ENCODE measurements around the gene MYCN.
"Not testable (repeated sequence)": the region's sequence is repeated elsewhere in the genome, so short reads cannot be mapped to it uniquely, and the experiment has no call there.

The MYCN gene

DNA sequence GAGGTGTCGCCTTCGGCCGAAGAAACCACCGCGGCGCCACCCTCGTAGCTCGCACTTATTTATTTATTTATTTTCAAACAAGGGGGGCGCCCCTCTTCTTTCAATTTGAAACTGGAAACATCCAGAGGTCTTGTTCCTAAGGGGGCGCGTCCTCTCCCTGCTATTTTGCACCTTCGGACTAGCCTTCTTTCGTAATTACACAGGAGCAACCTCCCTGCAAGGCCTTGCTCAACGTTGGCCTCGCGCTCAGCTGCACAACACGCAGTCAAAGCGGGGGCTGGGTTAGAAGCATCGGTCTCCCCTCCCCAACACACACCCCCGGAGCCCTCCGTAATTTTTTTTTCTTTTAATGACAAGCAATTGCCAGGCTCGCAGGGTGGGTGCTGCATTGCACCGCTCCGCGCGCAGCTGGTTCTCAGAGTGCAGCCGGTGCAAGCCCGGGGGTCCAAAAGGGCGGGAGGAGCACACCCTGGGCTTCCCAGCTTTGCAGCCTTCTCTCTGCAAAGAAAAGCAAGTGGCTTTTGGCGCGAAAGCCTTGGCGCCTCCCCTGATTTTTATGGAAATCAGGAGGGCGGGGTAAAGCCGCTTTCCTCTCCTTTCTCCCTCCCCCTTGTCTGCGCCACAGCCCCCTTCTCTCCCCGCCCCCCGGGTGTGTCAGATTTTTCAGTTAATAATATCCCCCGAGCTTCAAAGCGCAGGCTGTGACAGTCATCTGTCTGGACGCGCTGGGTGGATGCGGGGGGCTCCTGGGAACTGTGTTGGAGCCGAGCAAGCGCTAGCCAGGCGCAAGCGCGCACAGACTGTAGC lies at the start of gene MYCN:
MYCN (plus strand) TSS at position 697 of the 807 bp plus-strand sequence. CDS start 1,515 bp downstream, outside the sequence.
- peak; percentile 72 for DNase-seq

DNA sequence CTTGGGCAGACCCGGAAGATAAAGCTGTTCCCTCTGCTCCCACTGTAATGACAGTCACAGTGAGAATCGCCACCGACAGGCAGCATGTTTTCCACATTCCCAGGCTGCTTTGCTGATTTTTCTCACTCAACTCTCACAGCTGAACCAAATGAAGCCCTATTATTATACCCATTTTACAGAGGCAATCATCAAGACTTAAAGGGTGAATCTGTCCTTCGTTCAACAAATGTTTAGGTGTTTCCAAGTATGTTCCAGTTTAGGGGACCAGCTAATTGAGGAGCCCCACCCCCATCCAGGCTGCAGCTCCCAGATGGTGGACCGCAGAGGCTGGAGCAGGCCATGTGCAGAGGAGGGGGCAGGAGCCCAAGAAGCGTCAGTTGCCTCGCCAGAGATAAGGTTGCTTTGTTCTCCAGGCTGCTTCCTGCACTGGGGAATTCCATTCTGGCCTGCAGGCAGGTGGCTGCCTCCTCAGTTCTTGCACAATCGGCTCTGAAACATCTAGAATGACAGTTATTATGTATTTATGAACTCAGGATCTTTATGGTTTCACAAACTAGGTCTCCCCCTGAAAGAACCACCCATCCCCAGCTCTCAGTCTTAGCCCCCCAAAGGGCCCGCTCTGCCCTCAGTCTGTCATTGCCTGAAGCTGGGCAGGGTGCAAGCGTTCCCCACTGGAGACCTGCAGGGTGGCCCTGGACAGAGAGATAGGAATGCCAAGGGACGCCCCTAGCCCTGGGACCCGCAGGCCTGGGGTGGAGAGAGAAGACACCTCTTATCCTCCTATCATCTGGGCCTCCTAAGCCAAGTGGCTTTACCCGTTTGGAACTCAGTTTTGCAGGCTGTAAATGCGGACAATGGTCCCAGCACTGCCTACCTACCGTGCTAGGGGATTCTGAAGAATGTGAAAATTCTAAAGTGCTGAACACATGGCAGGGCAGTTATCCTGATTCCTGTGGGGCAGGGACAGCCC lies 49.1 kb upstream of the MYCN start:
- no peak for DNase-seq

DNA sequence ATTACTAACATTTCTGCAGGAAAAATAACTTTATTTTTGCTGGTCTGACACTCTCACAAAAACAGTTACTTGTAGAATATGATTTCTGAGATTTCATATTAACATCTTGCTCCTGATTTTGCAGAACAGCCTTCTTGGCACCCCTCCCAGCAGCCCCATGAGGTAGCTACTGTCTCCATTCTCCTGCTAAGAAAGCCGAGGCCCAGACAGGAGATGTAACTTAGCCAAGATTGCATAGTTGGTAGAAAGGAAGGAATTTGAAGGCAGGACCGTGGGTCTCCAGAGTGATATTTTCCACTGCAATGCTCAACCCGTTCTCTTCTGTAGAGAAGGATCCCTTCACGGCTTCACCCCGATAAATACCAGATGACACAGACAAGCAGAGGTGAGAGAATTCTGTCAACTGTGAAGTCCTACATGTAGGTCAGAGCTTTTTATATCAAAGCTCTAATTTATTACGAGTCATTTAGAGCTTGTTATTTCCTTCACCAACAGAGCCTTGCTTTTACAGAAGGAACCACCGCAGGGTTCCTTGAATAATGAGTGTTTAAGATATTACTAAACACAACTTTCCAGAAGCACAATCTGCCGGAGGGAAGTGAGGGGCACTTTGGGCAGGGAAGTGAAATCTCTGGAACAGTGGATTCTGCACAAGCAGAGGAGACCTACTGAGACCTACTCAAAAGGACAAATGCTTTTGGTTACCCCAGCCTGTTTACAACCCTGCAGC lies 48.0 kb upstream of the MYCN start:
- no peak for DNase-seq

DNA sequence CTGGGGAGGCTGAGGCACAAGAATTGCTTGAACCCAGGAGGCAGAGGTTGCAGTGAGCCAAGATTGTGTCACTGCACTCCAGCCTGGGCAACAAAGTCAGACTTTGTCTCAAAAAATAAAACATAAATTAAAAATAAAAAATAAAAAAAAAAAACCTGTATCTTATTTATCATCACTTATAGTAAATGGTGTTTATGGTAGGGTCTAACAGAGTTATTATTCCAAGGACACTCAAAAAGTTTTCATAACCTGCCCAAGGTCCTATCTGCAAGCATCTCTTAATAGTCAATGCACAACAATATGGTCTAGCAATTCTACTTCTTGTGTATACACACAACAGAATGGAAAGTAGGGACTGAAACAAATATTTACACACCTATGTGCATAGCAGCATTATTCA lies 47.3 kb upstream of the MYCN start:
- no peak for DNase-seq

DNA sequence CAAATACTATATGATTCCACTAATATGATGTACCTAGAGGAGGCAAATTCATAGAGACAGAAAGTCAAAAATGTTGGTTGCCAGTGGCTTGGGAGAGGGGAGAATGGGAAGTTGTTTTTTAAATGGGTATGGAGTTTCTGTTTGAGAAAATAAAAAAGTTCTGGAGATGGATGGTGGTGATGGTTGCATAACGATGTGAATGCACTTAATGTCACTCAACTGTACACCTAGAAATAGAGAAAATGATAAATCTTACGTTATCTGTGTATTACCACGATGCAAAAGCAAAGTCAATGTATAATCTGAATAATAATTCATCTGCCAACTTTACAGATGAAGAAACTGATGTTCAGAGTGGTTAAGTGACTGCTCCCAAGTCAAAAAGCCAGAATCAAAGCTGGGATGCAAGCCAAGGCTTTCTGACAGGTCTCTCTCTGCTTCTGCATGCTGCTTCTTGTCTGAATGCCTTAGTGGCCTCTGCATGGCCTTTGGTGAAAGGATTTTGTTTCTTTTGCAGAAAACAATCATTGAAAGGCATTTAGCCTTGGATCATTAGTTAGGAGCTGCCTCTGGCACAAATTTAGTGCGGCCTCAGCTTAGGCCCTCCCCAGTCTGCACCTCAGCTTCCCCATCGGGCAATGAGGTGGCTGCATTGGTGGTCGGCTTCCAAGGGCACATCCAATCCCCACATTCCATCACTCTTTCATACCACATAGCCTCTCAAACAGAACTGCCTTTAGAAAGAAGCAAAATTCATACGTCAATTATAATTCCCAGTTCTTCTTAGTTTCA lies 46.5 kb upstream of the MYCN start:
- no peak for DNase-seq

DNA sequence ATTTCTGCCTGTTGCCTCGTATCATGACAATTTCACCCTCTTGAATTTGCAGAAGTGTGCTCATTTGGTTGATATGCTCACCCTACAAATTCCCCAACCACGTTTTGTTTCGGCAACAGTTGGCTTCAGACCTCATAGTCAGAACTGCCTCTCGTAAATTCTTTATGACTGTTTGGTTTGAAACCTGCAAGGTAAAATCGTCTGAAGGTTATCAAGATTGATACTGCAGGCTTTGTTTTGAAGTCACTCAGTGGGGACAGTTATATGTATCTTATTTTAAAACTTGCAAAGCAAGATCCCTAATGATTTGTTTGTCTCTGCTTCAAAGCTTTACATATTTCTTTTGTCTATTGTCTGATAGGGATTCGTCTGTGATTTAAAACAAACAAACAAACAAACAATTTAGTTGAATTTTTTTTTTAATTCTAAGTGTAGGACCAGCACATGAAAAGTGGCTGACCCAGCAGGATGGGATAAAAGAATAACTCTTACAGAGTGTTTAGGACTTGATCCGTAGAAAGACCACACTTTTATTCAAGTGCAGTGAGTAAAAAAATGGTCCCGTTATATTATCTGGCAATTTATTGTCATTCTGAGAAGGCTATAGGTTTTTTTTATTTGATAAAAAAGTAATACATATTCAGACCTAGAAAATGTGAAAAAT lies 45.7 kb upstream of the MYCN start:
- DNase-seq, result no peak

DNA sequence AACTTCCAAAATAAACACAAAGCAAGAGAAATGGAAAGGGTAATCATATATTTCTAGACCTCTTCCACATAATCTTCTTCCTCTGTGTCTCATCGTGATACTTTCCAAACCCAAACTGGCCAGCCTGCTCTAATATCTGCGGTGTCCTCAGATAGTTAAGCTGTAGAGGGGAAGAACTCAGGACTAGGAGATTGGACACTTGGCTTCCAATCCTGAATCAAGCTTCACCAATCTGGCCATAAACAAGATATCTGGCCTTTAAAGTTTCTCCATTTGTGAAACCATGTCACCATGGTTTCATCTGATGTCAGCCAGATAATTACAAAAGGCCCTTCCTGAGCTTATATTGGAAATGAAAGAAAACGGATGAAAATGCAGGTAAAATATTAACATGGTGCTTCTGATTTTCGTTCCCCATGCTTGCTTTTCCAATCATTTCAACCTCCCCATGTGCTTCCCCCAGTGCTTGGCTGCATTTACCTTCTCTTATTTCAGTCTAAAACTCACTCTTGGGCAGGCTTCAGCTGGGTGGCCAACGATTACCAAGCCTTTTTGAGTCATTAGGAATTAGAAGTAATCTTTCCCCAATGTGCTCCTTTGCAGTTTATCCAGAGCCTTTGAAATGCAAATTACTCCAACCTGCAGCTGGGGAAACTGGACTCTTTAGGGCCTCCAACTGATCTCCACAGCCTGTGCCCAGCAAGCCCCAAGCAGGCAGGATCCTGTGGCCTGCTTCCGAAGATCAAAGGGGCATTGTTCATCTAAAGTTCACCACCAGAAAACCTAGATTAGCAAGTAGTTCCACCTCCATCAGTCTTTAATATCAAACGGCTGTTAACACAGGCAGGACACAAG lies 44.5 kb upstream of the MYCN start:
- DNase-seq, result no peak

DNA sequence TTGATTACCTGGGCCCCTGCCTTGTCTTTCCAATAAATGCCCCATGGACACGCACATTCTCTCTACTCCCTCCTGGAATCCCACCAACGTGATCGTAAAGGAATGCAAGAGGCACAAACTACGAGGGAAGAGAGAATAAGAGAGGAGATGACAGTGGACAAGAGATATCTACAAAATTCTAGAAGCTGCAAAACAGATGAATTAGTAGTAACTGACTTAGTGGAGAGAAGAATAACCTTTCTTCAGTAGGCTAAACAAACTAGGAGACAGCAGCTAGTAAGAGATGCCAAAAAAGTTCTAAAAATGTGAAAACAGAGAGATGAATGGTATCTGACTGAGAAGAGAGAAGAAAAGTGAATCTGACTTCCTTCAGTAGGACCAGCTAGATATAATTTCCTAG lies 43.5 kb upstream of the MYCN start:
- no peak for DNase-seq

DNA sequence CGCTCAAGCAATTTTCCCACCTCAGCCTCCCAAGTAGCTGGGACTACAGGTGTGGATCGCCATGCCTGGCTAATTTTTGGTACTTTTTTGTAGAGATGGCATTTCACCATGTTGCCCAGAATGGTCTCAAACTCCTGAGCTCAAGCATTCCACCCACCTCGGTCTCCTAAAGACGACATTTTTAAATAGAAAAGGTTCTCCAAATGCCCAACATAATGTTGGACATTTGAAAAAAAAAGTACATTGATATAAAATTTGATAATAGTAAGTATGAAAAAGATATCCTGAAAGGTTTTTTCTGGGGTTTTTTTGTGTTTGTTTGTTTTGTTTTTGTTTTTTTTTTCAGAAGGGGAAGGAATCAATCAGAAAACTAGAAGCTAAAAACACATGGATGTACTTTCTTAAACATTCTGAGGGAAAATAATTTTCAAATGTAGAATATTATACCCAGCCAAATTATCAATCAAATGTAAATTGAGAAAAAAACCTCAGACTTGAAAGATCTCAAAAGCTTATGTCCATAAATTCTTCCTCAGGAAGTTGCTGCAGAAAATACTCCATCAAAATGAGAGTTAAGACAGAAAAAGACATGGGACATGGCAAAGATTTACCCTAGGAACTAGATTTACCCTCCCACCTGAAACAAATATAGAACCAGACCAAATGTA lies 42.8 kb upstream of the MYCN start:
- no peak for DNase-seq

DNA sequence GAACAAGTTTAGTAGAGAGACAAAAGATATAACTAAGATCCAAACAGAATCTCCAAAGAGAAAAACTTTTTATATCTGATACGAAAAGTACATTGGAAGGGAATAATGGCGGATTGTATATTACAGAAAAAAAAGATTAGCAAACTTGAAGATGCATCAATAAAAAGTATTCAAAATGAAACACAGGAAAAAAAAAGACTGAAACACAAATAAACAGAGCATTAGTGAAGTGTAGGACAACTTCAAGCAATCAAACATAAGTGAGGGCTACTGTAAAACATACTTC lies 41.1 kb upstream of the MYCN start:
- DNase-seq, result no peak

DNA sequence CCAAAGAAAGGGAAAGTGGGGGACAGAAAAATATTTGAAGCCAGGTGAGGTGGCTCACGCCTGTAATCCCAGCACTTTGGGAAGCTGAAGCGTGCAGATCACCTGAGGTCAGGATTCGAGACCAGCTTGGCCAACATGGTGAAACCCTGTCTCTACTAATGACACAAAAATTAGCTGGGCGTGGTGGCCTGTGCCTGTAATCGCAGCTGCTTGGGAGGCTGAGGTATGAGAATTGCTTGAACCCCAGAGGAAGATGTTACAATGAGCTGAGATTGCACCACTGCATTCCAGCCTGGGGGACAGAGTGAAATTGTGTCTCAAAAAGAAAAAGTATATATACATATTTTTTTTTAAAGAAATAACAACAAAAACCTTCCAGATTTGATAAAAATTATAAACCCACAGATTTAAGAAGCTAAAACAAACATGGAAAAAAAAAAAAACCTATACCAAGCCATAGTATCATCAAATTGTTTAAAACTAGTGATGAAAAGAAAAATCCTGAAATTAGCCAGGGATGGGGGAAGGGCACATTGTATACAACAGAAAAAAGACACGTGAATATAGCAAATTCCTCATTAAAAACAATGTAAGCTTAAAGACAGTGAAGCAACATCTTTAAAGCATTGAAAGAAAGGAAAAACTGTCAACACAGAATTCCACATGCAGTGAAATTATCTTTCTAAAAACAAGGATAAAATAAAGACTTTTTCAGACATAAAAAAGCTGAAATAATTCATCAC lies 40.4 kb upstream of the MYCN start:
- no peak for DNase-seq

DNA sequence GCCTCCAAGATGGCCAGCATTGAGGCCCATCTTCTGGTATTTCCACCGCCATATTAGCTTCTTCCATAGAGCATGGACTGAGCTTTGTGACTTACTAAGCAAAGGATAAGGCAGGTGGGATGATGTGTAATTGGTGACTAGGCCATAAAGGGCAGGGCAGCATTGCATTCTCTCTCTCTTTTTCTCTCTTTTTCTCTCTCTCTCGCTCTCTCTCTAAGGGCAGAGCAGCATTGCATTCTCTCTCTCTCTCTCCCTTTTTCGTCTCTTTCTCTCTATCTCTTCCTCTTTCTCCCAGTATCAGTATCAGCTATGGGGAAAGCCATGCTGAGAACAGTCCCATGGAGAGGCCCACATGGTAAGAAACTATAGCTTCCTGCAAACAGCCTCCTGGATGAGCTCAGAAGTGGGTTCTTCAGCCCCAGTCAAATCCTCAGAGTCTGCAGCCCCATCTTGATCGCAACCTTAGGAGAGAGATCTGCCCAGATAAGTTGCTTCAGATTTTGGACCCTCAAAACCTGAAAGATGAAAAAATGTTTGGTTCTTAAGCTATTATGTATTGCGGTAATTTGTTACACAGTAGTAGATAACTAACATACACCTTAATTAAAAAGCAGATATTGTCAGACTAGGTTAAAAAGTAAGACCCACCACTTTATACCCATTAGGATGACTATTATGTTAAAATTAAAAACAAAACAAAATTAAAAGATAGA lies 39.1 kb upstream of the MYCN start:
- no peak for DNase-seq

DNA sequence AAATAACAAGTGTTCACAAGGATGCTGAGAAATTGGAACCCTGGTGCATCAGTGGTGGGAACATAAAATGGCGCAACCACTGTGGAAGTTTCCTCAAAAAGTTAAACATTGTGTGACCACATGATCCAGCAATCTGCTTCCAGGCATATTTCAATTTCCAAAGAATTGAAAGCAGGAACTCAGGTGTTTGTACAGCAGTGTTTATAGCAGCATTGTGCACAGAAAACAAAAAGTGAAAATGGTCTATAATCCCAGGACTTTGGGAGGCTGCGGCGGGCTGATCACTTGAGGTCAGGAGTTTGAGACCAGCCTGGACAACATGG lies 38.6 kb upstream of the MYCN start:
- no peak for DNase-seq

DNA sequence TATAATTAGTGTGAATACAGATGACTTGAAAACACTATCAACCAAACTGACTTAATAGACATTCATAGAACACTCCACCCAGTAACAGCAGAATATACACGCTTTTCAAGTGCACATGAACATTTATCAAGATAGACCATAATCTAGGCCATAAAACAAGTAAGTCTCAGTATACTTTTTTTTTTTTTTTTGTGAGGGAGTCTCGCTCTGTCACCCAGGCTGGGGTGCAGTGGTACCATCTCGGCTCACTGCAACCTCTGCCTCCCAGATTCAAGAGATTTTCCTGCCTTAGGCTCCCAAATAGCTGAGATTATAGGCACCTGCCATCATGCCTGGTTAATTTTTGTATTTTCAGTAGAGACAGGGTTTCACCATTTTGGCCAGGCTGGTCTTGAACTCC lies 36.4 kb upstream of the MYCN start:
- not testable (repeated sequence) for DNase-seq

DNA sequence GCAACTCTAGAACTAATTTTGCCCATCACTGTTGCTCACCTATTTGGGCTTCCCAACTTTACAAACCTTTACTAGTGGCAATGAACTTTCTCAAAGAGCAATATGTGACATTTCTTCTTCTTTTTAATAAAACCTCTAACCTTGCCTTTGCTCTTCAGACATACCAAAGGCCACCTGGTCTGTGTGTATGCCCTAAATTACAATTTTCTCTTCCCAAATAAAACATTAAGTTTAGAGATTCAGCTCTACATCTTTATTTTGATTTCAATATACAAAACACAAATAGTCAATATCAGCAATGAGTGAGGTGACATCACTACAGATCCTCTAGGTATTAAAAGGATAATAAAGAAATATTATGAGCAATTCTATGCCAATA lies 35.1 kb upstream of the MYCN start:
- no peak for DNase-seq

DNA sequence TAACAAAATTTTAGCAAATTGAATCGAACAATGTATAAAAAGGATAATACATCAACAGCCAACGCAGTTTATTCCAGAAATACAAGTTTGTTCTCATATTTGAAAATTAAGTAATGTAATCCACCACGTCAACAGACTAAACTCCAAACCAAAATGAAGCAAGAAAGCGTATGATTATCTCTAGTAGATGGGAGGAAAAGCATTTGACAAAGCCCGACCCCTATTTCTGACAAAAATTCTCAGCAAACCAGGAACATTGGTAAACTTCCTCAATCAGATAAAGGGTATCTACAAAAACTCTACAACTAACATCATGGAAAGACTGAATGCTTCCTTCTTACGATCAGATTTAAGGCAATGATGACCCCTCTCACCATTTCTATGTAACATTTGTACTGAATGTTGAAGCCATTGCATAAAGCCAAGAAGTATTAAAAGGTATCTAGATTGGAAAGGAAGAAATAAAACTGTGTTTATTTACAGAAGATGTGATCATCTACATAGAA lies 34.3 kb upstream of the MYCN start:
- DNase-seq, result no peak

DNA sequence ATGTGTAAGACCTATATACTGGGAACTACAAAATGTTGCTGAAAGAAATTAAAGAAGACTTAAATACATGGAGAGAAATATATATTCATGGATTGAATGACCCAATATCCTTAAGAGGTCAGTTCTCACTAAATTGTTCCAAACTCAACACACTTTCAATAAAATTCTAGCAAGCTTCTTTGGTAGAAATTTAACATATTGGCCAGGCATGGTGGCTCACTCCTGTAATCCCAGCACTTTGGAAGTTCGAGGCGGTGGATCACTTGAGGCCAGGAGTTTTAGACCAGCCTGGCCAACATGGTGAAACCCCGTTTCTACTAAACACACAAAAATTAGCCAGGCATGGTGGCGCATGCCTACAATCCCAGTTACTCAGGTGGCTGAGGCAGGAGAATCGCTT lies 33.6 kb upstream of the MYCN start:
- DNase-seq, result no peak

DNA sequence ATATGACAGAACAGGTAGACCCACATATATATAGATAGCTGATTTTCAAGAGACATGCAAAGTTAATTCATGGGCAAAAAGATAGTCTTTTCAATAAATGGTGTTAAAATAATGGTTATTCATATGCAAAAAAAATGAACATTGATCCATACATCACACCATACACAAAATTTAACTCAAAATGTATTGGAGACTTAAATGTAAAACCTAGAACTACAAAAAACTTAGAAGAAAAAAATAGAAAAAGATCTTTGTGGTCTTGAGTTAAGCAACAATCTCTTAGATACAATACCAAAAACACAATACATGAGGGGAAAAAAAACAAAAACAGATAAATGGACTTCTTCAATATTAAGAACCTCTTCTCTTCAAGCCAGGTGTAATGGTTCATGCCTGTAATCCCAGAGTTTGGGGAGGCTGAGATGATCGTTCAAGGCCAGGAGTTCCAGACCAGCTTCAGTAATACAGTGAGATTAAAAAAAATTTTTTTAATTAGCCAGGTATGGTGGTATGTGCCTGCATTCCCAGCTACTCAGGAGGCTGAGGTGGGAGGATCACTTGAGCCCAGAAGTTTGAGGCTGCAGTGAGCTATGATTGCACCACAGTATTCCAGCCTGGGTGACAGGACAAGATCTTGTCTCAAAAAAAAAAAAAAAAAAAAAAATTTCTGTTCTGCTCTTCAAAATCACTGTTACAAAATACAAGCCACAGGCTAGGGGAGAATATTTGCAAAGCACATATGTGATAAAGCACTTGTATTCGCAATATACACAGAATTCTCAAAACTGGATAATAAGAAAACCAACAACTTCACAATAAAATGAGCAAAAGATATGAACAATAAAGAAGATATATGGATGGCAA lies 32.7 kb upstream of the MYCN start:
- DNase-seq, result no peak

All from NCI-H748 treated with DMSO at 0.1 percent for 48 hours (cell line).